Measurements from ENCODE around the gene GLE1. TPM values are rescaled to one million over a fixed set of nuclear protein-coding genes. Genes with fewer than 3 reads are reported as not detected.
A peak's percentile ranks its signal among the peaks of the same experiment; 100 is the strongest.
"Not testable (repeated sequence)": the region's sequence is repeated elsewhere in the genome, so short reads cannot be mapped to it uniquely, and the experiment has no call there.

The GLE1 gene
- total RNA-seq, 1 donor from 2014 or later = 21.8 TPM

DNA sequence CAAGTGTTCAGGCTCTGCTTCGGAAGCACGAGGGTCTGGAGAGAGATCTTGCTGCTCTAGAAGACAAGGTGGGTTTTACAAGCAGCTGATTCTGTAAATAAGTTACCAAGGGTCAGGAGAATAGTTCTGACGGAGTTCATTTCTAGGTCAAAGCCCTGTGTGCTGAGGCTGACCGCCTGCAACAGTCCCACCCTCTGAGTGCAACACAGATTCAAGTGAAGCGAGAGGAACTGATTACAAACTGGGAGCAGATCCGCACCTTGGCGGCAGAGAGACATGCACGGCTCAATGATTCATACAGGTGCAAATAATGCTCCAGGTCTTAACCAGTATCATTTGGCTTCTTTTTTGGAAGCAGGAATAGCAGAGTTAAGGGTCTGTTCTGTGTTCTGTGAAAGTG, 72.7 kb downstream of the GLE1 start:
- no peaks in the 10 kb centered on the region for H3K27me3 Mint-ChIP-seq
- TF ChIP-seq, protein P1, sequence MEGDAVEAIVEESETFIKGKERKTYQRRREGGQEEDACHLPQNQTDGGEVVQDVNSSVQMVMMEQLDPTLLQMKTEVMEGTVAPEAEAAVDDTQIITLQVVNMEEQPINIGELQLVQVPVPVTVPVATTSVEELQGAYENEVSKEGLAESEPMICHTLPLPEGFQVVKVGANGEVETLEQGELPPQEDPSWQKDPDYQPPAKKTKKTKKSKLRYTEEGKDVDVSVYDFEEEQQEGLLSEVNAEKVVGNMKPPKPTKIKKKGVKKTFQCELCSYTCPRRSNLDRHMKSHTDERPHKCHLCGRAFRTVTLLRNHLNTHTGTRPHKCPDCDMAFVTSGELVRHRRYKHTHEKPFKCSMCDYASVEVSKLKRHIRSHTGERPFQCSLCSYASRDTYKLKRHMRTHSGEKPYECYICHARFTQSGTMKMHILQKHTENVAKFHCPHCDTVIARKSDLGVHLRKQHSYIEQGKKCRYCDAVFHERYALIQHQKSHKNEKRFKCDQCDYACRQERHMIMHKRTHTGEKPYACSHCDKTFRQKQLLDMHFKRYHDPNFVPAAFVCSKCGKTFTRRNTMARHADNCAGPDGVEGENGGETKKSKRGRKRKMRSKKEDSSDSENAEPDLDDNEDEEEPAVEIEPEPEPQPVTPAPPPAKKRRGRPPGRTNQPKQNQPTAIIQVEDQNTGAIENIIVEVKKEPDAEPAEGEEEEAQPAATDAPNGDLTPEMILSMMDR (conservative IDR thresholded peaks at IDR 0.05) = no peak
- H3K9me3 Mint-ChIP-seq = no peaks in the 10 kb centered on the region
- peaks cover 31% of the 10 kb centered on the region for H3K36me3 Mint-ChIP-seq
- peak overlapping the region; percentile 41 for H3K27ac Mint-ChIP-seq
- no peaks in the 10 kb centered on the region for H3K4me1 Mint-ChIP-seq (ENCODE audit: unreplicated experiment)
- DNase-seq (ENCODE audit: extremely low spot score, unreplicated experiment) = no peak
- H3K4me3 Mint-ChIP-seq = no peak overlapping the region

DNA sequence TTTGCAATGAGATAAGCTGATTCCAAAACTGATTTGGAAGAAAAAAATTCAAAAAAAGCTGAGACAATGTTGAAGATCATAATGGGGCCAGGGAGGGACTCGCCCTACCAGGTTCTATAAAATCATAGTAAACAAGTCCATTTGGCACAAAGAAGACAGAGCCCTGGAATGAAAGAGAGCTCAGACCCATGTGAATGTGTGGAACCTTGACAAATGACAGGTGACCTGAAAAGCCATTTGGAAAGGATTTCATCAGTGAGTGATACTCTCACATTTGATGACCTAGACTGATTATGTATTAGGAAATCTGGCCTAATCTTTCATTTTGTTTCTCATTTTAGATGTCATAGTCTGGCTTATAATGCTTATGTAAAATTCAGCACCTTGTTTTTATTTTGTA, 74.7 kb downstream of the GLE1 start:
- H3K4me3 Mint-ChIP-seq = no peak overlapping the region
- H3K36me3 Mint-ChIP-seq = peaks cover 40% of the 10 kb centered on the region
- no peaks in the 10 kb centered on the region for H3K4me1 Mint-ChIP-seq (ENCODE audit: unreplicated experiment)
- TF ChIP-seq, protein P1 (conservative IDR thresholded peaks at IDR 0.05) = no peak
- no peaks in the 10 kb centered on the region for H3K9me3 Mint-ChIP-seq
- DNase-seq (ENCODE audit: extremely low spot score, unreplicated experiment) = no peak
- H3K27me3 Mint-ChIP-seq = no peaks in the 10 kb centered on the region
- no peak overlapping the region for H3K27ac Mint-ChIP-seq

DNA sequence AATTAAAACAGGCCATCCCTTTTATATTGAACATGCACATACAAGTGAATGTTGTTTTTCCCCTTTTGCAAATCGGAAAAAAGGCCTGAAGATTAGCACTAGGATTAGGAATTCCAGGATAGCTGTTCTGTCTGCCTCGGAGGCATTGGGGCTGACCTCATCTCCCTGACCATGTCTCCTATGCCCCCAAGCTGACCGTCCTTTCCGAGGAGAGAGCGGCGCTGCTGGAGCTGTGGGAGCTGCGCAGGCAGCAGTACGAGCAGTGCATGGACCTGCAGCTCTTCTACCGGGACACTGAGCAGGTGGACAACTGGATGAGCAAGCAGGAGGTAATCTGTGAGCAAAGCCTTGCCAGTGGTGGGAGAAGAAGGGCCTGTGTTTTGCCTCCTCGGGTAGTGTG, 76.2 kb downstream of the GLE1 start:
- Mint-ChIP-seq H3K4me1 (ENCODE audit: unreplicated experiment) (no peaks in the 10 kb centered on the region), H3K27ac (no peak overlapping the region), H3K4me3 (no peak overlapping the region), H3K36me3 (peaks cover 35% of the 10 kb centered on the region), H3K27me3 (no peaks in the 10 kb centered on the region), H3K9me3 (no peaks in the 10 kb centered on the region)
- TF ChIP-seq, protein P1 (conservative IDR thresholded peaks at IDR 0.05) = no peak
- DNase-seq (ENCODE audit: extremely low spot score, unreplicated experiment) = no peak

DNA sequence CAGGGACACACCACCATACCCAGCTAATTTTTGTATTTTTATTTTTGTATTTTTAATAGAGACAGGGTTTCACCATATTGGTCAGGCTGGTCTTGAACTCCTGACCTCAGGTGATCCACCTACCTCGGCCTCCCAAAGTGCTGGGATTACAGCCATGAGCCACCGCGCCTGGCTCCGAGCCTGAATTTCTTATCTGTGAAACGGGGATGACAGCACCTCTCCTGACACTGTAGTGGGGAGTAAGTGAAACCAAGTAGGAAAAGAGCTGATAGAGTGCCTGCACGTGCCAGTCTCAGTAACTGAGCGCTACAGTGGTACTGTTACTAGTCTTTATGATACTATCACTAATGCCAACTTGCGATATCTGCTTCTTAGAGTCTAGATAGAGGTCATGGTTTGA, 80.6 kb downstream of the GLE1 start:
- H3K9me3 Mint-ChIP-seq; H3K27me3 Mint-ChIP-seq; H3K27ac Mint-ChIP-seq; H3K4me1 Mint-ChIP-seq (ENCODE audit: unreplicated experiment); DNase-seq (ENCODE audit: extremely low spot score, unreplicated experiment); H3K4me3 Mint-ChIP-seq: not testable (repeated sequence)
- H3K36me3 Mint-ChIP-seq = peaks cover 32% of the 10 kb centered on the region

DNA sequence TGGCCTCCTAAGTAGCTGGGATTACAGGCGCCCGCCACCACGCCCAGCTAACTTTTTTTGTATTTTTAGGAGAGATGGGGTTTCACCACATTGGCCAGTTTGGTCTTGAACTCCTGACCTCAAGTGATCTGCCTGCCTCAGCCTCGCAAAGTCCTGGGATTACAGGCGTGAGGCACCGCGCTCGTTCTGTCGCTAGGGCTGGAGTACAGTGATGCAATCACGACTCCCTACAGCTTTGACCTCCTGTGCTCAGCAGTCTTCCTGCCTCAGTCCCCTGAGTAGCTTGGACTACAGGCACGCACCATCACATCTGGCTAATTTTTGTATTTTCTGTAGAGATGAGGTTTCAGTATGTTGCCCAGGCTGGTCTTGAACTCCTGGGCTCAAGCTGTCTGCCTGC, 82.4 kb downstream of the GLE1 start:
- not testable (repeated sequence) for H3K27ac Mint-ChIP-seq; DNase-seq (ENCODE audit: extremely low spot score, unreplicated experiment); H3K4me1 Mint-ChIP-seq (ENCODE audit: unreplicated experiment); H3K9me3 Mint-ChIP-seq; H3K4me3 Mint-ChIP-seq; H3K27me3 Mint-ChIP-seq
- H3K36me3 Mint-ChIP-seq = peaks cover 39% of the 10 kb centered on the region

DNA sequence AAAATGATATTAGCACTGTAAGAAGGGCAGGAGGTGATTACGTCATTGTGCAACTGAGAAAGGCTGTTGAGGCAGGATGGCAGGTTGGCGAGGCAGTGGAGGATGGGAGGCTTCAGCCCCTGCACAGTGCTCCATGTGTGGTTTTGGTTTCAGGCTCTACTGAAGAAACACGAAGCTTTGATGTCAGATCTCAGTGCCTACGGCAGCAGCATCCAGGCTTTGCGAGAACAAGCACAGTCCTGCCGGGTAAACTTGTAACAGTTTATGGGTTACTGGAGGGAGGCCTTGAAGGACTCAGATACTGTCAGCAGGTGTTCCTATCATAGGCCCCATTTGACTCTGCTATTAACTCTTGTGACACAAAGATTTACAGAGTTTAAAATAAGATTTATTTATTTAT, 82.9 kb downstream of the GLE1 start:
- Mint-ChIP-seq H3K4me1 (ENCODE audit: unreplicated experiment) (no peaks in the 10 kb centered on the region), H3K9me3 (no peaks in the 10 kb centered on the region), H3K4me3 (no peak overlapping the region), H3K27ac (no peak overlapping the region), H3K36me3 (peaks cover 36% of the 10 kb centered on the region), H3K27me3 (no peaks in the 10 kb centered on the region)
- DNase-seq (ENCODE audit: extremely low spot score, unreplicated experiment) = no peak
- TF ChIP-seq, protein P1 (conservative IDR thresholded peaks at IDR 0.05) = no peak

DNA sequence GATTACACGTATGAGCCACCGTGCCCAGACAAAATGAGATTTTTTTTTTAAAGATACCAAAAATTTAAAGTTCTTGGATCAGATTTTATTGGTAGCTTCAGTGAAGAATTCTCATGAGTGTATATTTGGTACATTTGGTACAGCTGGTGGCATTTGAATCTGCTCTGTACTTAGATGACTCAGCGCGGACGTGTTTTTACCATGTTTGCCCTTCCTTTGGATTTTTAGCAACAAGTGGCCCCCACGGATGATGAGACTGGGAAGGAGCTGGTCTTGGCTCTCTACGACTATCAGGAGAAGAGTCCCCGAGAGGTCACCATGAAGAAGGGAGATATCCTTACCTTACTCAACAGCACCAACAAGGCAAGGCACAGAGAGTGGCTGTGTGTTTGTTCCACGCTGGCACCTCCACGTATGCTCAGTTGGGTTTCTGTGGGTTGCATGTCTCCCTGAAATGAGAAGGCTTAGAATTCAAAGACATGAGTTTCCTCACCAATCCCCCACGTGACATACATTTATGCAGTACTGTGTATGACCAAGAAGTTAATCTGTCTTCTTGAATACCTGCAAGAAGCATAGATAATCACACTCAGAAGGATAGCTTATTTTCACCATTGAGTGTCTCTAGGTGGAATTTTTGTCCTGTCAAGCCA, 84.2 kb downstream of the GLE1 start:
- Mint-ChIP-seq H3K36me3 (peaks cover 33% of the 10 kb centered on the region), H3K4me1 (ENCODE audit: unreplicated experiment) (no peaks in the 10 kb centered on the region), H3K27me3 (no peaks in the 10 kb centered on the region), H3K4me3 (no peak overlapping the region), H3K9me3 (no peaks in the 10 kb centered on the region), H3K27ac (no peak overlapping the region)
- TF ChIP-seq, protein P1 (conservative IDR thresholded peaks at IDR 0.05) = no peak
- no peak for DNase-seq (ENCODE audit: extremely low spot score, unreplicated experiment)

All from type B pancreatic cell (in vitro differentiated cells).